ENCODE data around the gene RBBP8.

- TF ChIP-seq, protein P1, sequence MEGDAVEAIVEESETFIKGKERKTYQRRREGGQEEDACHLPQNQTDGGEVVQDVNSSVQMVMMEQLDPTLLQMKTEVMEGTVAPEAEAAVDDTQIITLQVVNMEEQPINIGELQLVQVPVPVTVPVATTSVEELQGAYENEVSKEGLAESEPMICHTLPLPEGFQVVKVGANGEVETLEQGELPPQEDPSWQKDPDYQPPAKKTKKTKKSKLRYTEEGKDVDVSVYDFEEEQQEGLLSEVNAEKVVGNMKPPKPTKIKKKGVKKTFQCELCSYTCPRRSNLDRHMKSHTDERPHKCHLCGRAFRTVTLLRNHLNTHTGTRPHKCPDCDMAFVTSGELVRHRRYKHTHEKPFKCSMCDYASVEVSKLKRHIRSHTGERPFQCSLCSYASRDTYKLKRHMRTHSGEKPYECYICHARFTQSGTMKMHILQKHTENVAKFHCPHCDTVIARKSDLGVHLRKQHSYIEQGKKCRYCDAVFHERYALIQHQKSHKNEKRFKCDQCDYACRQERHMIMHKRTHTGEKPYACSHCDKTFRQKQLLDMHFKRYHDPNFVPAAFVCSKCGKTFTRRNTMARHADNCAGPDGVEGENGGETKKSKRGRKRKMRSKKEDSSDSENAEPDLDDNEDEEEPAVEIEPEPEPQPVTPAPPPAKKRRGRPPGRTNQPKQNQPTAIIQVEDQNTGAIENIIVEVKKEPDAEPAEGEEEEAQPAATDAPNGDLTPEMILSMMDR (IDR thresholded peaks at IDR 0.05), result no peak
- TF ChIP-seq POLR2A (IDR thresholded peaks at IDR 0.05), result no peak
- TF ChIP-seq POLR2AphosphoS5 (IDR thresholded peaks at IDR 0.05), result no peak
Measured at GRCh38 chr18:22912835-22913234, 20.3 kb upstream of the RBBP8 start.

Measured in gastroesophageal sphincter (tissue), 3 donors.